Right atrium auricular region (tissue), 2 donors: Measurements from ENCODE around the gene NHLRC4. TPM values are rescaled to one million over a fixed set of nuclear protein-coding genes. Genes with fewer than 3 reads are reported as not detected.

Experiments
- DNase-seq: peaks from one replicate; pipeline ENCODE4 v3.0.0-alpha.2; 2019; ENCODE audit warnings: low spot score
- H3K27ac ChIP-seq, 2 donors: fragments of 200-600 bp; sonication (generic); 1 replicate in 1 of 2; 2 replicates in 1 of 2; pipeline ENCODE4 v1.5.1; 2016 to 2019
- H3K27me3 ChIP-seq, 2 donors: fragments of 200-600 bp; sonication (generic); one replicate each; pipeline versions ENCODE4 v1.5.1 to v1.6.0; 2017 to 2019
- H3K36me3 ChIP-seq: fragments of 200-600 bp; sonication (generic); one replicate; pipeline ENCODE4 v1.5.1; 2016
- H3K4me1 ChIP-seq, 2 donors: fragments of 200-600 bp; sonication (generic); one replicate each; pipeline versions ENCODE4 v1.5.1 to v1.6.0; 2017 to 2019
- H3K4me3 ChIP-seq, 2 donors: fragments of 200-600 bp; sonication (generic); 1 replicate in 1 of 2; 2 replicates in 1 of 2; pipeline ENCODE4 v1.5.1; 2017 to 2019; ENCODE audit warnings: mild to moderate bottlenecking in 1 of 2, moderate library complexity in 1 of 2
- H3K9me3 ChIP-seq, 2 donors: fragments of 200-600 bp; sonication (generic); one replicate each; pipeline ENCODE4 v1.5.1; 2019
- CTCF ChIP-seq, 2 donors: fragments of 200-600 bp; sonication (generic); IDR thresholded peaks; one replicate each; pipeline ENCODE4 v1.5.1; 2019; ENCODE audit warnings: antibody characterized with exemption in 2 of 2
- total RNA-seq, 2 donors: library from RNA; depleted of rRNA; stranded (reverse); fragments of >200 nt; gene quantifications; one replicate each; pipeline ENCODE4 v1.1.0, GENCODE V29; 2016

Gene NHLRC4
- total RNA-seq, 2 donors from 2014 or later, result 0.43 to 0.74 TPM

GRCh38 chr16:529012-529575 lies 37.7 kb upstream of the NHLRC4 start:
- H3K36me3 ChIP-seq, result no peaks in the 10 kb centered on the region
- peak overlapping the region; percentile 63 to 71 for H3K27ac ChIP-seq
- DNase-seq, result no peak
- H3K9me3 ChIP-seq, result no peaks in the 10 kb centered on the region
- TF ChIP-seq CTCF (IDR thresholded peaks at IDR 0.05), result no peak
- H3K27me3 ChIP-seq, result no peaks in the 10 kb centered on the region
- peak overlapping the region; percentile 60 to 79 for H3K4me3 ChIP-seq
- peaks cover 0 to 55% of the 10 kb centered on the region in 2 donors for H3K4me1 ChIP-seq

- H3K4me1 ChIP-seq, result peaks cover 0 to 54% of the 10 kb centered on the region in 2 donors
- H3K36me3 ChIP-seq, result no peaks in the 10 kb centered on the region
- TF ChIP-seq CTCF (IDR thresholded peaks at IDR 0.05), result no peak
- H3K4me3 ChIP-seq, result no peak overlapping the region
- H3K9me3 ChIP-seq, result no peaks in the 10 kb centered on the region
- H3K27me3 ChIP-seq, result no peaks in the 10 kb centered on the region
- H3K27ac ChIP-seq, result no peak overlapping the region
- DNase-seq, result no peak
Measured at GRCh38 chr16:530111-530817, 36.5 kb upstream of the NHLRC4 start.

- H3K4me3 ChIP-seq, result no peak overlapping the region
- no peaks in the 10 kb centered on the region for H3K9me3 ChIP-seq
- H3K27ac ChIP-seq, result no peak overlapping the region
- H3K4me1 ChIP-seq, result peaks cover 0 to 44% of the 10 kb centered on the region in 2 donors
- no peak for DNase-seq
- no peak for TF ChIP-seq CTCF (IDR thresholded peaks at IDR 0.05)
- no peaks in the 10 kb centered on the region for H3K27me3 ChIP-seq
- no peaks in the 10 kb centered on the region for H3K36me3 ChIP-seq
Measured at GRCh38 chr16:531494-532125, 35.2 kb upstream of the NHLRC4 start.

GRCh38 chr16:533391-534123 lies 33.2 kb upstream of the NHLRC4 start:
- H3K4me1 ChIP-seq, result peaks cover 0 to 35% of the 10 kb centered on the region in 2 donors
- no peak overlapping the region for H3K4me3 ChIP-seq
- H3K9me3 ChIP-seq, result no peaks in the 10 kb centered on the region
- TF ChIP-seq CTCF (IDR thresholded peaks at IDR 0.05), result no peak
- H3K27ac ChIP-seq, result no peak overlapping the region
- no peaks in the 10 kb centered on the region for H3K36me3 ChIP-seq
- H3K27me3 ChIP-seq, result no peaks in the 10 kb centered on the region
- DNase-seq, result no peak

GRCh38 chr16:534135-534534 lies 32.7 kb upstream of the NHLRC4 start:
- no peak for TF ChIP-seq CTCF (IDR thresholded peaks at IDR 0.05)
- H3K4me1 ChIP-seq, result peaks cover 0 to 29% of the 10 kb centered on the region in 2 donors
- no peaks in the 10 kb centered on the region for H3K9me3 ChIP-seq
- H3K27me3 ChIP-seq, result no peaks in the 10 kb centered on the region
- no peaks in the 10 kb centered on the region for H3K36me3 ChIP-seq
- no peak overlapping the region for H3K4me3 ChIP-seq
- DNase-seq, result no peak
- H3K27ac ChIP-seq, result no peak overlapping the region
